ENCODE data around the gene MYH2.
"Not testable (repeated sequence)": the region's sequence is repeated elsewhere in the genome, so short reads cannot be mapped to it uniquely, and the experiment has no call there.

The MYH2 gene

GRCh38 chr17:10549096-10549842 is at the start of gene MYH2:
Gene MYH2, minus strand, starts transcription at chr17:10549658. Its CDS starts 1,738 bp downstream, at chr17:10547920.
- no peak for DNase-seq

GRCh38 chr17:10598621-10599020 is 49.2 kb upstream of the MYH2 start:
- no peak for DNase-seq

GRCh38 chr17:10589553-10590145 is 40.2 kb upstream of the MYH2 start:
- DNase-seq: no peak

GRCh38 chr17:10585529-10585928 is 36.1 kb upstream of the MYH2 start:
- no peak for DNase-seq

GRCh38 chr17:10583834-10584233 is 34.4 kb upstream of the MYH2 start:
- DNase-seq: no peak

GRCh38 chr17:10579270-10579669 is 29.8 kb upstream of the MYH2 start:
- no peak for DNase-seq

GRCh38 chr17:10574324-10574723 is 24.9 kb upstream of the MYH2 start:
- no peak for DNase-seq

GRCh38 chr17:10563991-10564660 is 14.7 kb upstream of the MYH2 start:
- no peak for DNase-seq

GRCh38 chr17:10558049-10558448 is 8.6 kb upstream of the MYH2 start:
- DNase-seq: no peak

- DNase-seq: no peak
These were observed 8.0 kb upstream of the MYH2 start for GRCh38 chr17:10557422-10557821.

- no peak for DNase-seq
These were observed 7.0 kb upstream of the MYH2 start for GRCh38 chr17:10556301-10557005.

- no peak for DNase-seq
These were observed 556 bp upstream of the MYH2 start for GRCh38 chr17:10550014-10550413.

GRCh38 chr17:10547351-10547750 is 2.1 kb downstream of the MYH2 start:
- DNase-seq: no peak

- not testable (repeated sequence) for DNase-seq
These were observed 6.0 kb downstream of the MYH2 start for GRCh38 chr17:10543486-10543885.

- DNase-seq: not testable (repeated sequence)
These were observed 8.3 kb downstream of the MYH2 start for GRCh38 chr17:10541179-10541578.

- DNase-seq: no peak
These were observed 17.4 kb downstream of the MYH2 start for GRCh38 chr17:10532026-10532425.

GRCh38 chr17:10527419-10527818 is 22.0 kb downstream of the MYH2 start:
- no peak for DNase-seq

GRCh38 chr17:10526517-10526916 is 22.9 kb downstream of the MYH2 start:
- no peak for DNase-seq

GRCh38 chr17:10523064-10523463 is 26.4 kb downstream of the MYH2 start:
- no peak for DNase-seq

GRCh38 chr17:10521949-10522348 is 27.5 kb downstream of the MYH2 start:
- no peak for DNase-seq

GRCh38 chr17:10518271-10519037 is 31.0 kb downstream of the MYH2 start, which contains the start of gene MYH1:
Gene MYH1, minus strand, starts transcription at chr17:10518542. Its CDS starts 1,900 bp downstream, at chr17:10516642.
- DNase-seq: no peak

GRCh38 chr17:10516638-10517037 is 32.8 kb downstream of the MYH2 start:
- no peak for DNase-seq

- no peak for DNase-seq
These were observed 33.4 kb downstream of the MYH2 start for GRCh38 chr17:10516065-10516464.
